Right lobe of liver (tissue), 4 donors: Measurements from ENCODE around the gene G2E3.

Experiments used
- POLR2A ChIP-seq: fragments of 450-650 bp; IDR thresholded peaks from one replicate; pipeline ENCODE4 v1.6.1; 2017; ENCODE audit warnings: antibody characterized with exemption, mild to moderate bottlenecking
- TF ChIP-seq, protein P1 (sequence below), 4 donors: fragments of 200-600 bp in 3 of 4; fragments of 450-650 bp in 1 of 4; IDR thresholded peaks; one replicate each; pipeline versions ENCODE4 v1.5.1 to v1.8.0; 2016 to 2022; ENCODE audit warnings: antibody characterized with exemption in 4 of 4, mild to moderate bottlenecking in 2 of 4
- donor health status: DM: no; HTN: no; CAD: no.
- donor health status: DM: no; HTN: no; CAD: no.
- donor health status: DM: no; HTN: yes; CAD: no.

DNA sequence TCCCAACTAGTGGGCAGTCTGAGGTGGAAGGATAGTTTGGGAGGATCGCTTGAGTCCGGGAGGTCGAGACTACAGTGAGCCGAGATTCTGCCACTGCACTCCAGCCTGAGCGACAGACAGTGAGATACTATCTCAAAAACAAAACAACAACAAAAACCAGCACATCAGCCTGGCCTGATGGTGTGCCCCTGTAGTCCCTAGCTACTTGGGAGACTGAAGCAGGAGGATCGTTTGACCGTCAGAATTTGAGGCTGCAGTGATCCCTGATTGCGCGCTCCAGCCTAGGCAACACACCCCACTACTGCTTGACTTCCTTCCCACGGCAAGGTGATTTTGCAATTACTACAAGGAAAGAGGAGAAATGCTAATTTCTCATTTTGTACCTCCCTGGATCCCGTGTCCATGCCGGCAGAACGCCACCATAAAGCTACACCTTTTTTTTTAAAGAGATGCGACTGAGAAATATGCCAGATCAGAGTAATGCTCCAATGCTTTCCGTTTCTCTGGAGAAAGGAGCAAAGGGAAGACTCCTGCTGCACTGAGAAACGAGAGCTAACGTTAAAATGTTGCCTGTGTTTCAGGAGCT lies 62.5 kb downstream of the G2E3 start:
- TF ChIP-seq, protein P1, sequence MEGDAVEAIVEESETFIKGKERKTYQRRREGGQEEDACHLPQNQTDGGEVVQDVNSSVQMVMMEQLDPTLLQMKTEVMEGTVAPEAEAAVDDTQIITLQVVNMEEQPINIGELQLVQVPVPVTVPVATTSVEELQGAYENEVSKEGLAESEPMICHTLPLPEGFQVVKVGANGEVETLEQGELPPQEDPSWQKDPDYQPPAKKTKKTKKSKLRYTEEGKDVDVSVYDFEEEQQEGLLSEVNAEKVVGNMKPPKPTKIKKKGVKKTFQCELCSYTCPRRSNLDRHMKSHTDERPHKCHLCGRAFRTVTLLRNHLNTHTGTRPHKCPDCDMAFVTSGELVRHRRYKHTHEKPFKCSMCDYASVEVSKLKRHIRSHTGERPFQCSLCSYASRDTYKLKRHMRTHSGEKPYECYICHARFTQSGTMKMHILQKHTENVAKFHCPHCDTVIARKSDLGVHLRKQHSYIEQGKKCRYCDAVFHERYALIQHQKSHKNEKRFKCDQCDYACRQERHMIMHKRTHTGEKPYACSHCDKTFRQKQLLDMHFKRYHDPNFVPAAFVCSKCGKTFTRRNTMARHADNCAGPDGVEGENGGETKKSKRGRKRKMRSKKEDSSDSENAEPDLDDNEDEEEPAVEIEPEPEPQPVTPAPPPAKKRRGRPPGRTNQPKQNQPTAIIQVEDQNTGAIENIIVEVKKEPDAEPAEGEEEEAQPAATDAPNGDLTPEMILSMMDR (IDR thresholded peaks at IDR 0.05): no peak
- TF ChIP-seq POLR2A: no peak
